Upper lobe of left lung (tissue), 4 donors: ENCODE measurements around the gene ZNF524.

Experiments
- CTCF ChIP-seq, 6 experiments: fragments of 450-650 bp in 4 of 6; fragments of 200-600 bp in 2 of 6; sonication (generic) in 2 of 6; IDR thresholded peaks; one replicate each; pipeline ENCODE4 v1.5.1; 2016 to 2019; ENCODE audit warnings: antibody characterized with exemption in 6 of 6
- POLR2A ChIP-seq, 4 donors: fragments of 450-650 bp; IDR thresholded peaks; one replicate each; pipeline ENCODE4 v1.5.1; 2016 to 2017; ENCODE audit warnings: antibody characterized with exemption in 4 of 4, mild to moderate bottlenecking in 2 of 4
- POLR2AphosphoS5 ChIP-seq, 2 donors: sonication (generic); formaldehyde crosslinking; IDR thresholded peaks; one replicate each; pipeline ENCODE4 v1.5.1; 2017; ENCODE audit warnings: antibody characterized with exemption in 2 of 2

- TF ChIP-seq CTCF (IDR thresholded peaks at IDR 0.05): no peak
- TF ChIP-seq POLR2A (IDR thresholded peaks at IDR 0.05): no peak
- no peak for TF ChIP-seq POLR2AphosphoS5 (IDR thresholded peaks at IDR 0.05)
These were observed 14.8 kb downstream of the ZNF524 start for GRCh38 chr19:55614711-55615542.
